A673 (cell line): Measurements from ENCODE around the gene BCL3.

Experiments used
- EZH2 ChIP-seq: fragments of 200-600 bp; sonication (generic); IDR thresholded peaks from 2 replicates; pipeline ENCODE4 v1.6.1; 2017; ENCODE audit warnings: borderline replicate concordance, low read depth, mild to moderate bottlenecking, mixed read lengths, antibody characterized with exemption, low read length; ENCODE audit not compliant: poor library complexity, severe bottlenecking
- TF ChIP-seq, protein P1 (sequence below): fragments of 300-800, 200-600 bp; sonication (generic); conservative IDR thresholded peaks from 2 replicates; pipeline ENCODE4 v1.5.1; 2017; ENCODE audit warnings: low read depth, mild to moderate bottlenecking, antibody characterized with exemption, low read length, moderate library complexity, mixed read lengths

GRCh38 chr19:44785271-44785670 is 36.8 kb downstream of the BCL3 start:
- TF ChIP-seq, protein P1, sequence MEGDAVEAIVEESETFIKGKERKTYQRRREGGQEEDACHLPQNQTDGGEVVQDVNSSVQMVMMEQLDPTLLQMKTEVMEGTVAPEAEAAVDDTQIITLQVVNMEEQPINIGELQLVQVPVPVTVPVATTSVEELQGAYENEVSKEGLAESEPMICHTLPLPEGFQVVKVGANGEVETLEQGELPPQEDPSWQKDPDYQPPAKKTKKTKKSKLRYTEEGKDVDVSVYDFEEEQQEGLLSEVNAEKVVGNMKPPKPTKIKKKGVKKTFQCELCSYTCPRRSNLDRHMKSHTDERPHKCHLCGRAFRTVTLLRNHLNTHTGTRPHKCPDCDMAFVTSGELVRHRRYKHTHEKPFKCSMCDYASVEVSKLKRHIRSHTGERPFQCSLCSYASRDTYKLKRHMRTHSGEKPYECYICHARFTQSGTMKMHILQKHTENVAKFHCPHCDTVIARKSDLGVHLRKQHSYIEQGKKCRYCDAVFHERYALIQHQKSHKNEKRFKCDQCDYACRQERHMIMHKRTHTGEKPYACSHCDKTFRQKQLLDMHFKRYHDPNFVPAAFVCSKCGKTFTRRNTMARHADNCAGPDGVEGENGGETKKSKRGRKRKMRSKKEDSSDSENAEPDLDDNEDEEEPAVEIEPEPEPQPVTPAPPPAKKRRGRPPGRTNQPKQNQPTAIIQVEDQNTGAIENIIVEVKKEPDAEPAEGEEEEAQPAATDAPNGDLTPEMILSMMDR, result no peak
- no peak for TF ChIP-seq EZH2
